ENCODE data around the gene MMP24OS.

MMP24OS gene

GRCh38 chr20:35300469-35301262, 22.7 kb upstream of the MMP24OS start:
- TF ChIP-seq POLR2A (IDR thresholded peaks at IDR 0.05; ENCODE audit: low read length) (no peak), GATA1 (IDR thresholded peaks at IDR 0.05; ENCODE audit: low read depth, low read length) (no peak)
- no peak for DNase-seq

GRCh38 chr20:35299780-35300179, 21.9 kb upstream of the MMP24OS start:
- no peak for DNase-seq
- TF ChIP-seq GATA1 (IDR thresholded peaks at IDR 0.05; ENCODE audit: low read depth, low read length) (no peak), POLR2A (IDR thresholded peaks at IDR 0.05; ENCODE audit: low read length) (no peak)

- DNase-seq = no peak
- no peak for TF ChIP-seq POLR2A (IDR thresholded peaks at IDR 0.05; ENCODE audit: low read length)
- no peak for TF ChIP-seq GATA1 (IDR thresholded peaks at IDR 0.05; ENCODE audit: low read depth, low read length)
Measured at GRCh38 chr20:35298264-35298663, 20.3 kb upstream of the MMP24OS start.

DNA sequence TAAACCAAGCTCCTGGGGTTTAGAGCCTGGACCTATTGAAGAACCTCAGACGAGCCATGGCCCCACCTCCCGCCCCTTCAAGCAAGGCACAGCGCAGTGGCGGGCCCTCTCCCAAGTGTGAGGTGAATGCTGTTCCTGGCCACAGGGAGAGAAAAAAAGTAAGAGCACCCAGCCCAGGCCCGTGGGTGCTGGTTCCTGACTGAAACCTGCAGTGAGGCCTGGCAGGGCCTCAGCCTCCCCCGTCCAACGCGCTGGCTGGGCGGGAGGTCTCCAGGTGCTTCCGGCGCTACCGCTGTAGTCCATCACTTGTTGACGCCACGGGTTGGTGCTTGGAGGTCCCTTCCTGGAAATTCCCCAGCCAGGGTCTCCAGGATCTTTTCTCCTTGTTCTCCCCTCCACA, 19.8 kb upstream of the MMP24OS start:
- no peak for DNase-seq
- TF ChIP-seq GATA1 (IDR thresholded peaks at IDR 0.05; ENCODE audit: low read depth, low read length) (no peak), POLR2A (IDR thresholded peaks at IDR 0.05; ENCODE audit: low read length) (no peak)

DNA sequence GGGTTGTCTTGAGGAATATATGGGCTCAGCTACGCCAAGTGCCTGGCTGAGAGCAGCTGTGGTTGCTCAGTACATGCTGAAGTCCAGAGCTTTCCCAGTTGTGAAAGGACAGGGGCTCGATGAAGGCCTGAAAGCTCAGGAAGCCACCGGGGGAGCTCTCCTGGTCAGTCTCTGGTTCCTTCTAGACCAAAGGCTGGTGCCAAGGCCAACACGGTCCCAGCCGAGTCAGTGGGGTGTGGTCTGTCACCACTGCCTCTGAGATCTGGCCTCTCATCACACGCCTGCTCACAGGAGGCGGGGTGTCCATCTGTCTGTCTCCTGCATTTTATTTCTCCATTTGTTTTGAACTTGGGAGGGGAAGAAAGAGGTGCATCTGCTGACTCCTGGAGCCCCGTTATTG, 19.2 kb upstream of the MMP24OS start:
- DNase-seq = peak; percentile 33 to 44
- TF ChIP-seq POLR2A (IDR thresholded peaks at IDR 0.05; ENCODE audit: low read length) = no peak
- no peak for TF ChIP-seq GATA1 (IDR thresholded peaks at IDR 0.05; ENCODE audit: low read depth, low read length)

DNA sequence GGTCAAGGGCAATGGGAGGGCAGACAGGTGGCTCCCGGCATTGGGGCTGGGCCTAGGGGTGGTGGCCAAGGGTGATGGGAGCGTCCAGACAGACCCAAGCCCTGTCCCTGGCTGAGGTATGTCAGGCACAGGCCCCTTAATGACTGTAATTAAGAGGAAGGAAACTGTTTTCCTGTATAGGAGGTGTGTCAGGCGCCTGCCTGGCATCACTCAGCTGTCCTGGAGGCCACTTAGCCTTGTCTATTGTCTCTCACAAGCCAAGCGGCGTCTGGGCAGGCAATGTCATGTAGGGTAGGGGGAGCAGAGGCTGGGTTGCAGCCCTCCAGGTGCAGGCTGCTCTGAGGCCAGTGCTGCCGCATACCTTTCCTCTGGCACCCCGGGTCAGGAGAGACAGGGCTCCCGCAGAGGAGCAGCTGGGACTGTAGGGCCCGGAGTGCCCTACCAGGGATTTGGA, 18.2 kb upstream of the MMP24OS start:
- TF ChIP-seq GATA1 (IDR thresholded peaks at IDR 0.05; ENCODE audit: low read depth, low read length) (no peak), POLR2A (IDR thresholded peaks at IDR 0.05; ENCODE audit: low read length) (no peak)
- no peak for DNase-seq

GRCh38 chr20:35295674-35296073, 17.8 kb upstream of the MMP24OS start:
- TF ChIP-seq POLR2A (IDR thresholded peaks at IDR 0.05; ENCODE audit: low read length) = no peak
- no peak for TF ChIP-seq GATA1 (IDR thresholded peaks at IDR 0.05; ENCODE audit: low read depth, low read length)
- no peak for DNase-seq

- TF ChIP-seq POLR2A (IDR thresholded peaks at IDR 0.05; ENCODE audit: low read length) (no peak), GATA1 (IDR thresholded peaks at IDR 0.05; ENCODE audit: low read depth, low read length) (no peak)
Measured at GRCh38 chr20:35295058-35295457, 17.1 kb upstream of the MMP24OS start.

DNA sequence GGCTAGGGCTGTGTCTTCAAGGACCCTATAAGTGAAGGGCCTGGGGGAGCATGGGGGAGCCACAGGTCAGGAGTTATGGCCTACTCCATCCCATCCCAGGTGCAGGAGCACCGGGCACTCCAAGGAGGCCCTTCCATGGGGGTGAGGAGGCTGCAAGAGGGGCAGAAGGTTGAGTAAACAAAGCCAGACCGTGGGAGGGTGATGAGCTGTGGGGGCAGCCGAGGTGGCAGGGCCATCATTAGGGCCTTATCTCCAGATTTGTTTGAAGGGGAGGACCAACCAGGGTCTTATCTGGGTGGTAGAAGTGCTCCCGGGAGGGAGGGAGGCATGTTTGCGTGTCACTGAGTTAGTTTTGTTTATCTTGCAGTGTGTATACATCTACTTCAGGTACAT, 16.4 kb upstream of the MMP24OS start:
- no peak for DNase-seq
- TF ChIP-seq POLR2A (IDR thresholded peaks at IDR 0.05; ENCODE audit: low read length) (no peak), GATA1 (IDR thresholded peaks at IDR 0.05; ENCODE audit: low read depth, low read length) (no peak)

More at GRCh38 chr20:35295058-35295457, 17.1 kb upstream of the MMP24OS start:
- no peak for DNase-seq

DNA sequence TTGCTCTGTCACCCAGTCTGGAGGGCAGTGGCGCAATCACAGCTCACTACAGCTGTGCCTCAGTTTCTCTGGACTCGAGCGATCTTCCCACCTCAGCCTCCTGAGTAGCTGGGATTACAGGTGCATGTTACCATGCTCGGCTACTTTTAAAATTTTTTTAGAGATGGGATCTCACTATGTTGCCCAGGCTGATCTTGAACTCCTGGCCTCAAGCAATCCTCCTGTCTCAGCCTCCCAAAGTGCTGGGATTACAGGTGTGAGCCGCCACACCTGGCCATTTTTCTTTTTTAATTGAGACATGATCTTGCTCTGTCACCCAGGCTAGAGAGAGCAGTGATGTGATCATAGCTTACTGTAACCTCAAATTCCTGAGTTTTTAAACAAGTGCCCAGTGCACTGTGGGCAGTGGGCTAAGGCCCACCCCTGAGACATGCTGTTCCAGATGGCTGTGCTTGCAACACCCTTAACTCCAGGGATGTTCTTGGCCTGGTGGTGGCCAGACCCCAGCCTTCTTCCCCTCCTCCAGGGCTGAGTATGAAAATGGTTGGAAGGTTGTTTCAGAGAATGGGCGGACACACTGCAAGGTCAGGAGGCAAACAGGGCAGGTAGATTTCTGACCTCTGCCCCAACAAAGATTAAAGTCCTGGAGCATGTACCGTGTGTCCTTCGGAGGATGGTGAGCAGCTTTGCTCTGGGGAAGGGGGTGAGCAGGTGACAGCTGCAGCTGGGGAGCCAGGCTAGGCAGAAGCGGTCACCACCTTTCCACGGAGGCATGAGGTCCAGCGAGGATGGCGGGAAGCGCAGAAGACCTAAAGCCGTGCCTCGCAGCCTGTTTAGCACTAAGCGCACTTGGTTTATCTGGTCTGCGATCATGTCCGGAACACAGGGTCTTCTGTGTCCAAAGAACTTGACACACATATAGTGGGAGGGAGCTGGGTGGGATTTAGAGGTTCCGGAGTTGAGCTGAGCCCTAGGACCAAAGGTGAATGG, 15.7 kb upstream of the MMP24OS start:
- DNase-seq = no peak
- TF ChIP-seq POLR2A (IDR thresholded peaks at IDR 0.05; ENCODE audit: low read length) (no peak), GATA1 (IDR thresholded peaks at IDR 0.05; ENCODE audit: low read depth, low read length) (no peak)

DNA sequence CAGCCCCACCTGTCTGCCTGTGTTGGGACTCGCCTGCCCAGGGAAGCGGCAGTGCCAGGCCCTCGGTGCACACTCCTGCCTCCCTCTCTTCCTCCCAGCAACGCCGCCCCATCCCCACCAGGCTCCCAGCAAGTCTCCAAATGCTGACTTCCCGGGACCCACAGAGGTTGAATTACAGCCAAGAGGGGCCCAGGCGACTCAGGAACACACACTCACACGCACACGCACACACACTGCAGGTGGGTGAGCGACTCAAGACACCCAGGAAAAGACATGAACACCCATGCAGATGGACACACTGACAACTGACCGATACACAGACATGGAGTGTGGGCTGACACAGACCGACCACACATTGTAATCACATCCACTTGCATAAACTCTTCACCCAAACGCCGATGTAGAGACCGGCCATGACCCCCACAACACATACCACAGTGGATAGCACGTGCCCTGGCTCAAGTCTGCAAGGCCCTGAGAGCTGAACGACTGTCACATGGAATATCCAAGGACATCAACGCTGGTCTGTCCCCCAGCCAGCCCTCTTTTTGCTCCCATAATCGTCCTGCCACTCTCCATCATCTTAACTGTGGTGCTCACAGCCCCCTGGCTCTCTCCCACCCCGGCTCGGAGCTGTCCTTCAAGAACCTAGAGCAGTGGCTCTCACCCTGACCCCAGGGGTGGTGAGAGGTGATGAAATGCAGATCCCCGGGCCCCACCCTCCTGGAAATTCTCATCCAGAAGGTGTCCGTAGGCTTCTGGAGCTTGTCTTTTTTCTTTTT, 14.8 kb upstream of the MMP24OS start:
- no peak for TF ChIP-seq GATA1 (IDR thresholded peaks at IDR 0.05; ENCODE audit: low read depth, low read length)
- no peak for TF ChIP-seq POLR2A (IDR thresholded peaks at IDR 0.05; ENCODE audit: low read length)
- no peak for DNase-seq

DNA sequence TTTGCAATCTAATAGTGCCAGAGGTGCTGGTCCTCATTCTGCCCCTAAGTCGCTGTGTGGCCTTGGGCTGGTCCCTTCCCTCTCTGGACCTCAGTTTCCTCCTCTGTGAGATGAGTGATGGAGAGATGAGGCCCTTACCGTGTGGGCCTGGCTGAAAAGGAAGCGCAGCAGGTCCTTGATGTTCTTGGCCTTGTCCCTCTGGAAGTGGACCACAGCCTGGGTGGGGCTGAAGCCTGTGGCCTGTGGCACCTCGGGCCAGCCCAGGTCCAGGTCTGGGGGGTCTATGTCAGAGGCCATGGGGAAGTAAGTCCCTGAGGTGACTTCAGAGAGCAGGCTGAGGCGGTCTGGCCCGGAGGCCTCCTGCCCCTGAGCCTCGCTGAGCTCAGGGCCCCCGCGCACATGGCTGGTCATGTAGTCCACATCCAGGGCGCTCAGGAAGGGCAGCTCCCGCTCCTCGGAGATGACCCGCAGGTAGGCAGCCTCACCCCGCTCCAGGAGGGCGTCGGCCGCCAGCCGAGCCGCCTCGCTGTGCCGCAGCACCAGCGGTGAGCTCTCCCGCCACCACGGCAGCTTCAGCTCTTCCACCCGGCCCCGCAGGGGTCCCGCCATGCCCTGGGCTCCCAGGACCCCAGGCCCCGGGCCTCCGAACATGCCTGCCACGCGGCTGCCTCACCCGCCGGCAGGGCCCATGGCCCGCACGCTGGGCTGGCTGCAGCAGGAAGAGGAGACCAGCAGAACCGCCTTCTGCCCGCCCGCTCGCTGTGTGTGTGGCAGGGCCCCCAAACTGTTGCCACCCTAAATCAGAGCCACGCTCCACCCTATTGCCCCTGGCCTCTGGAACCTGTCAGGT, 14.0 kb upstream of the MMP24OS start, which contains the start of gene FAM83C:
Gene FAM83C, minus strand, starts transcription at position 772 of the 850 bp plus-strand sequence. Its CDS starts 121 bp downstream, at position 651.
- TF ChIP-seq GATA1 (IDR thresholded peaks at IDR 0.05; ENCODE audit: low read depth, low read length) (no peak), POLR2A (IDR thresholded peaks at IDR 0.05; ENCODE audit: low read length) (no peak)
- DNase-seq = no peak
